ENCODE data around the gene CAGE1.

GRCh38 chr6:7438011-7438410 is 48.5 kb upstream of the CAGE1 start:
- TF ChIP-seq CTCF (IDR thresholded peaks at IDR 0.05; ENCODE audit: low read depth, low read length) (no peak), EZH2phosphoT487 (IDR thresholded peaks at IDR 0.05; ENCODE audit: low read depth) (no peak)
